ENCODE data around the gene NBPF1.
"Not testable (repeated sequence)": the region's sequence is repeated elsewhere in the genome, so short reads cannot be mapped to it uniquely, and the experiment has no call there.

- TF ChIP-seq CTCF (conservative IDR thresholded peaks at IDR 0.05 in 1 of 2, IDR thresholded peaks at IDR 0.05 in 1 of 2; ENCODE audit: extremely low read depth in 1 of 2, insufficient read depth in 1 of 2, low read depth in 1 of 2, low read length in 2 of 2); EZH2 (IDR thresholded peaks at IDR 0.05; ENCODE audit: borderline replicate concordance, low read length): not testable (repeated sequence)
Observed at GRCh38 chr1:16595216-16595615, 18.1 kb downstream of the NBPF1 start.

Data from mammary epithelial cell (primary cell).